Stimulated activated CD4-positive, alpha-beta T cell treated with anti-CD3 and anti-CD28 coated beads, Interleukin-1b, Interleukin-23, amount 100 ng/mL, for 48 hours (primary cell): Measurements from ENCODE around the gene HSPA12B.
A peak's percentile ranks its signal among the peaks of the same experiment; 100 is the strongest.

Source experiments
- DNase-seq: peaks from one replicate; pipeline ENCODE4 v3.0.0-alpha.2; 2020

Gene HSPA12B

GRCh38 chr20:3705970-3706739 lies 26.3 kb upstream of the HSPA12B start:
- no peak for DNase-seq

- DNase-seq, result no peak
Observed at GRCh38 chr20:3706774-3707507, 25.5 kb upstream of the HSPA12B start.

GRCh38 chr20:3707508-3707899 lies 25.0 kb upstream of the HSPA12B start:
- no peak for DNase-seq

GRCh38 chr20:3710011-3710466 lies 22.4 kb upstream of the HSPA12B start:
- no peak for DNase-seq

- peak; percentile 70 for DNase-seq
Observed at GRCh38 chr20:3710703-3711483, 21.6 kb upstream of the HSPA12B start.

DNA sequence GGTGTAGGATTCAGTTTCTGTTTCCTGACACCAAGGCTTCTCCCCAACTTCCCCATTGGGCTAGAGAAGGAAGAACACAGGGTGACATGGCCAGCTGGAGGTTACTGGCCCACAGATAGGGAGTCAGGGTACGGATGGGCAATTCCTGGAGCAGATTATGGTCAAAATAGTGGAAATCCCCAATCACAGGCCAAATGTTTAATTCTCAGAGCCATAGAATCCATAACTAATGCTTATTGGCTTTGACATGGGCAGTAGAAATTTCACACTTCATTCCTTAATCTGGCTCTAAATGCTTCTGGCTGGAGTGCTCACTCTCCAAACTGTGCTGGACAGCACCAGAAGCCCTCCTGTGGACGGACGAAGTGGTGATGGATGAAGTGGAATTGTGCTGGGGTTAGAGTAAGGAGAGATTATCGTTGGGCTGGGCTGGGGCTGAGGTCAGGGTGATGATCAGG lies 21.0 kb upstream of the HSPA12B start:
- no peak for DNase-seq

- DNase-seq, result no peak
Observed at GRCh38 chr20:3712279-3712873, 20.1 kb upstream of the HSPA12B start, which contains the start of gene SIGLEC1. Gene SIGLEC1, minus strand, starts transcription at chr20:3712600. Its CDS starts 5,472 bp downstream, at chr20:3707128.

DNA sequence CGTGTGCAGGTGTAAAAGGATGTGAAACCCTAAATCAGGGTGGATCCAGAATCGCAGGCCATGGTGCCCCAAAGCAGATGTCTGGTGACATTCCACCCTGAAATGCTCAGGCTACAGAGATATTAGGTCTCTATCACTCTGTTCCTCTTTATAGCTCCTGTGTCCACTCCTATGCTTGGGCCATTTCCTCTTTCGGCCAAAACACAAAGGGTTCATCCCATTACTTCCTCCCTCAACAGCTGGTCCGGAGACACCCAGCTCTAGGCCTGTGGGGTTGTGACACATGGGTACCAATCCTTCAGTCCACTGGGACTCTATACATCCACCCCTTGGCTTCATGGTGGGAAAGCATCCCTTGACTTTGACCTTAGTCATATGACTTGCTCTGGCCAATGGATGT lies 18.4 kb upstream of the HSPA12B start:
- no peak for DNase-seq

DNA sequence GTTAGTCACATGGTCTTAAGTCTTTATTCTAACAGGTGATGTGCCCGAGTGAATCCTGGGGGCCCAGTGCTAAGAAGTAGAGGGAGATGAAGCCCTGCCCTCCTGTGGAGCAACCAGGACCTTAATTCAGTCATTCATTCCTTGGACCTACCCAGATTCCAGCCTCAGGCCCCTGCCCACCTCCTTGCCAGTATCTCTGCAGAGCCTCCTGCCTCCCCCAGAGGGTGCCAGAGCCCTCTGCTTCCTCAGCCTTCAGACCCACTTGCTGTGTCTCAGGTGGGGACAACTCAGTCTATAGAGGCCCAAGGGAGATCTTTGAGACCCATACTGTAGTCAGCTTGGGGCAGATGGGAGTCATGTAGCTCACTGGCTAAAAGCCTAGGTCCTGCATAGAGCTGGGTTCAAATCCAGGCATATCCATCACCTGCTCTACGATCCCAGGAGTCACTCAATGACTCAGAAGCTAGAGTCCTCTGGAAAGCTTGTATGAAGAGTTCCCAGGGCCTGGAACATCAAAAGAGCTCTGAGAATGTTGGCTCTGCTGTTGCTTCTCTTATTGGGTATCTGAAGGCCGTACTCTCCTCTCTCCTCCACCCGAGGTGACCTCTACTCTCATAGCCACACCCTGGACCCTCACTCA lies 16.2 kb upstream of the HSPA12B start:
- DNase-seq, result peak; percentile 36

DNA sequence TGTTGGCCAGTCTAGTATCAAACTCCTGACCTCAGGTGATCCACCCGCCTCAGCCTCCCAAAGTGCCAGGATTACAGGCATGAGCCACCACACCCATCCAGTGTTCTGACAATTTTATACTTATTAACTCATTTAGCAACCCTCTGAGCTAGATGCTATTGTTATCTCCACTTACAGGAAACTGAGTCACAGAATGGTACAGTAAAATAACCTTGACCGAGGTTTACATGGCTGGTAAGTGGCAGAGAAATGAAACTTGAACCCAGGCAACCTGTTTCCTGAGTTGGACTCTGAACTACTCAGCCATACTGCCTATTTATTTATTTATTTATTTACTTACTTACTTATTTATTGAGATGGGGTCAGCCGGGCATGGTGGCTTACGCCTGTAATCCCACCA lies 13.4 kb upstream of the HSPA12B start:
- DNase-seq, result no peak

DNA sequence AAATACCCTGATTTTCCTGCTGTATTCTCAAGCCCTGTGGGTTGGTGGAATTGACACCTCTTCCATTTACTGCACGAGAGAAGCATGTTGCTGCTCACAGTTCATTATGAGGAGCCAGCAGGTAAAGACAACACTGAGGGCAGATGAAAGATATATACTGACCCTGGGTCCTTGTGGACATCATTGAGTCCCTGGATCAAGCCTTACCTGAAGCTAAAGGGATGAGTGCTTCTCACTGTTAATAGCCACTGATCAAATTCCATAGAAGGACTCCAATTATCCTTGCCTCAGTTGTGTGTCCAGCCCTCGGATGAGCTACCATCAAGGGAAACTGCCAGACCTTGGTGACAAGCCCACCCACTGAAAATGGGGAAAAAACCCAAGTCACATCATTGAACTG lies 12.4 kb upstream of the HSPA12B start:
- no peak for DNase-seq

- DNase-seq, result no peak
Observed at GRCh38 chr20:3720626-3721025, 11.9 kb upstream of the HSPA12B start.

- DNase-seq, result no peak
Observed at GRCh38 chr20:3721912-3722311, 10.6 kb upstream of the HSPA12B start.

DNA sequence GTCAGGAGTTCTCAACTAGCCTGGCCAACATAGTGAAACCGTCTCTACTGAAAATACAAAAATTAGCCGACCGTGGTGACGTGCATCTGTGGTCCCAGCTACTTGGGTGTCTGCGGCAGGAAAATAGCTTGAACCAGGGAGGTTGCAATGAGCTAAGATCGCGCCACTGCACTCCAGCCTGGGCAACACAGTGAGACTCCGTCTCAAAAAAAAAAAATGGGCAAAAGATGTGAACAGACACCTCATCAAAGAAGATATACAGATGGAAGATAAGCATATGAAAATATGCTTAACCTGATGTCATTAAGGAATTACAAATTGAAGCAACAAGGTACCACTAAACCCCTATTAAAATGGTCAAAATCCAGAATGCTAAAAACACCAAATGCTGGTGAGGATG lies 9.2 kb upstream of the HSPA12B start:
- no peak for DNase-seq

DNA sequence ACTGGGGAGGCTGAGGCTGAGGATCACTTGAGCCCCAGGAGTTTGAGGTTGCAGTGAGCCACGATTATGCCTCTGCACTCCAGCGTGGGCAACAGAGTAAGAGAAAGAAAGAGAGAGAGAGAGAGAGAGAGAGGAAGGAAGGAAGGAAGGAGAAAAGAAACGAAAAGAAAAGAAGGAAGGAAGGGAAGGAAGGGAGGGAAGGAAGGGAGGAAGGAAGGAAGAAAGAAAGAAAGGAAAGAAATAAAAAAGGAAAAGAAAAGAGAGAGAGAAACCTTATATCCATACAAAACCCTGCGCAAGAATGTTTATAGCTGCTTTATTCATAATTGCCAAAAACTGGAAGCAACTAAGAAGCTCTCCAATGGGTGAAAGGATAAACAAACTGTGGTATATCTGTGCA lies 8.1 kb upstream of the HSPA12B start:
- DNase-seq, result no peak

- DNase-seq, result no peak
Observed at GRCh38 chr20:3727401-3728021, 5.0 kb upstream of the HSPA12B start.

DNA sequence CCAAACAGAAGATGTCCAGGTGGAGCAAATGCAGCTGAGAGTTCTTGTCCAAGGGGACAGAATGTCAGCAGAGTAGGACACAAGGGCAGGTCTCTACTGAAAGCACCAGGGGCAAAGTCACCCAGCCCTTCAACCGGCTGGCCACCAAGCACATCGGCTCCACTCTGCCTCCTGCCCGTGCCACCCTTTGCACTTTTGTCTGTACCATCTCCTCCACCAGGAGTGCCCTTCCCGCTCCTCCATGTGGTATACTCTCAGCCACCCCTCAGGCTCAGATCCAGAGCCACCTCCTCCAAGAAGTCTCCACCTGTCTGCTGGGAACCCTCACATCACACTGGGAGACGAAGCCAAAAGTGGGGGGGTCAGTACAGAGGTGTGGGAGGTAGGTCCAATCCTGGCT lies 4.1 kb upstream of the HSPA12B start:
- no peak for DNase-seq

- DNase-seq, result no peak
Observed at GRCh38 chr20:3728876-3729275, 3.6 kb upstream of the HSPA12B start.

- DNase-seq, result no peak
Observed at GRCh38 chr20:3729378-3729777, 3.1 kb upstream of the HSPA12B start.

DNA sequence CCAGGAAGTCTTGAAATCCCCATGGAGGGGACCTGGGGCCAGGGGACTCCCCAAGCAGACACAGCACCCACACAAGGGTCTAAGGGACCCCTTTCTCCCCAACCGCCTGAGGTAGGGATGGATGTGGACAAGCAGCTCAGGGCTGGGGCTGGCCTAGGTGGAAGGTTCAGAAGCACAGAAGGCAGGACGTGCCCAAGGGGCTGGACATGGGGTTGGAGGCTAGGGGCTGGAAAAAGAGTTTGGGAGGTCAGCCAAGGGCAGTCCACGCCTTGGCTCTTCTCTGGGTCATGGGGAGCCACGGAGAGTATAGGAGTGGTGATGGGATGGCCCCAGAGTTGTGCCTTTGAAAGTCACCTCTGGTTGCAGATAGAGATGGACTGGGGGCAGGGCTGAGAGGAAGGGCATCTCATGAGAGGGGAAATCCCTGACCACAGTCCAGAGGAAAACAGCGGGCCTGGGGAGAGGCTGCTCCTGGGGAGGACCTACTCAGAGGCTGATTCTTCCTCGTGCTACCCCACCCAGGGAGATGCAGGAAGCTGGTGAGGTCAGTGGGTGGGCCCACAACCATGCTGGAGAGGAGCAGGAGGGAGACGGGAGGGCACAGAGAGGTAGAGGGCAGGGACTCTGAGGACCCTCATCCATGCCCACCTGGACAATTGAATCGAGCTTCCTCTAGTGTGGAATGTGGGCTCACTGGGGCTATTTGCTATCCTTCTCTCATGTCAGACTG lies 2.5 kb upstream of the HSPA12B start:
- no peak for DNase-seq
